Peyer's patch (tissue), 4 donors: ENCODE data around the gene RASA3. TPM values are rescaled to one million over a fixed set of nuclear protein-coding genes. Genes with fewer than 3 reads are reported as not detected.
"Not testable (repeated sequence)": the region's sequence is repeated elsewhere in the genome, so short reads cannot be mapped to it uniquely, and the experiment has no call there.

Experiments
- DNase-seq, 3 donors: peaks; one replicate each; pipeline ENCODE4 v3.0.0-alpha.2; 2017 to 2019
- H3K27ac ChIP-seq, 4 donors: fragments of 200-600 bp; sonication (generic); one replicate each; pipeline ENCODE4 v1.5.1; 2016 to 2019
- H3K27me3 ChIP-seq, 2 donors: fragments of 200-600 bp; sonication (generic); one replicate each; pipeline ENCODE4 v1.5.1; 2019
- H3K36me3 ChIP-seq, 3 donors: fragments of 200-600 bp; sonication (generic); one replicate each; pipeline ENCODE4 v1.5.1; 2016 to 2019
- H3K4me1 ChIP-seq, 4 donors: fragments of 200-600 bp; sonication (generic); one replicate each; pipeline ENCODE4 v1.5.1; 2016 to 2019
- H3K4me3 ChIP-seq, 4 donors: fragments of 200-600 bp; sonication (generic); 1 replicate in 3 of 4; 2 replicates in 1 of 4; pipeline ENCODE4 v1.5.1; 2016 to 2019; ENCODE audit warnings: mild to moderate bottlenecking in 1 of 4
- H3K9me3 ChIP-seq, 4 donors: fragments of 200-600 bp; sonication (generic); one replicate each; pipeline ENCODE4 v1.5.1; 2016 to 2019; ENCODE audit warnings: mild to moderate bottlenecking in 1 of 4
- POLR2A ChIP-seq, 2 donors: fragments of 450-650 bp; IDR thresholded peaks; one replicate each; pipeline ENCODE4 v1.5.1; 2017; ENCODE audit warnings: antibody characterized with exemption in 2 of 2, mild to moderate bottlenecking in 2 of 2, moderate library complexity in 2 of 2
- total RNA-seq, 4 donors: library from RNA; depleted of rRNA; stranded (reverse); fragments of >200 nt; gene quantifications; one replicate each; pipeline ENCODE4 v1.1.0, GENCODE V29; 2016
- TF ChIP-seq, protein P1 (sequence below), 6 experiments: fragments of 450-650 bp in 4 of 6; fragments of 200-600 bp in 2 of 6; sonication (generic) in 1 of 6; IDR thresholded peaks; one replicate each; pipeline ENCODE4 v1.5.1; 2017 to 2019; ENCODE audit warnings: antibody characterized with exemption in 6 of 6, mild to moderate bottlenecking in 3 of 6, moderate library complexity in 1 of 6

RASA3 gene
- total RNA-seq, 4 donors from 2014 or later = 3.5 to 41.3 (median 6.9) TPM

GRCh38 chr13:114101358-114102130 is 30.9 kb downstream of the RASA3 start:
- peak overlapping the region; percentile 22 to 59 (median 37) for H3K27ac ChIP-seq

DNA sequence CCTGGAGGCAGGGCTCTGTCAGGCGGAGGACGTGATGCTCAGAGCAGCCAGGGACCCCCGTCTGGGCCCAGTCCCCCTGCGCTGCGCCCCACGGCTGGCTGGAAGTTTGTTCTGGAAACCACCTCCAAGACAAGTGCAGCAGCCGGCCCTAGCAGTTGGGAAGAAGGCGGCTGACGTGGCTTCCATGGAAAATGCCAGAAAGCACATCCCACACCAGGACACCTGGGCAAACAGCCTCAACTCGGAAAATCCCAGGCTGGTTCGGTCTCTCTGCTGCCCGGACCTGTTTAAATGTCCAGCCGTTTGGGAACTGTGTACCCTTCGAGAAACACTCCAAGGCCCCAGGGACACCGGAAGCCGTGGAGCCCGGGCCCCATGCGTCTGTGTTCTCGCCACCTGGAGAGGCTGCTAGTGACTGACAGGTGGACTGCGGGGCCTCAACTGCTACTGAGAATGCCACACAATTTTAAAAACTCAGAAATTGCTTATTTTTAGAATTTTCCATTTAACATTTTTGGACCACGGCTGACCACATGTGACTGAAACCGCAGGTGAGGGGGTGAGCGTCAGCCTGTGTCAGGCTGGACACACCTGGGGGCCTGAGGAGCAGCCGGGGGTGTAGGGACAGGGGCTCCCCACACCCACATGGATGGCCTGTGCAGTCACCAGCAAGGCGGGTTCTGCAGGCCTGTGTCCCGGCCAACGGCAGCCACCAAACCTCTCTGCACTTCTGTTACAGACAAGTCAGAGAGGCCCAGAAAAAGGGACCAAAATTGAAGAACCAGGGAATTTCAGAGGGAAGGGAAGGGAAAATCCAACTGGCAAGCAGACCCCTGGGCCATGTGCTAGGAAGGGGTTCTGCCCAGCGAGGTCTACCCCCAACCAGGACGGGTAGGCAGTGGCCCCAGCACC is 31.7 kb downstream of the RASA3 start:
- Histone ChIP-seq H3K27ac (peak overlapping the region; percentile 22 to 60 (median 37)), H3K4me3 (no peak overlapping the region), H3K9me3 (no peaks in the 10 kb centered on the region), H3K36me3 (no peaks in the 10 kb centered on the region), H3K4me1 (peaks cover 0 to 11% (median 7%) of the 10 kb centered on the region in 4 donors), H3K27me3 (no peaks in the 10 kb centered on the region)
- TF ChIP-seq POLR2A (IDR thresholded peaks at IDR 0.05) = no peak
- TF ChIP-seq, protein P1, sequence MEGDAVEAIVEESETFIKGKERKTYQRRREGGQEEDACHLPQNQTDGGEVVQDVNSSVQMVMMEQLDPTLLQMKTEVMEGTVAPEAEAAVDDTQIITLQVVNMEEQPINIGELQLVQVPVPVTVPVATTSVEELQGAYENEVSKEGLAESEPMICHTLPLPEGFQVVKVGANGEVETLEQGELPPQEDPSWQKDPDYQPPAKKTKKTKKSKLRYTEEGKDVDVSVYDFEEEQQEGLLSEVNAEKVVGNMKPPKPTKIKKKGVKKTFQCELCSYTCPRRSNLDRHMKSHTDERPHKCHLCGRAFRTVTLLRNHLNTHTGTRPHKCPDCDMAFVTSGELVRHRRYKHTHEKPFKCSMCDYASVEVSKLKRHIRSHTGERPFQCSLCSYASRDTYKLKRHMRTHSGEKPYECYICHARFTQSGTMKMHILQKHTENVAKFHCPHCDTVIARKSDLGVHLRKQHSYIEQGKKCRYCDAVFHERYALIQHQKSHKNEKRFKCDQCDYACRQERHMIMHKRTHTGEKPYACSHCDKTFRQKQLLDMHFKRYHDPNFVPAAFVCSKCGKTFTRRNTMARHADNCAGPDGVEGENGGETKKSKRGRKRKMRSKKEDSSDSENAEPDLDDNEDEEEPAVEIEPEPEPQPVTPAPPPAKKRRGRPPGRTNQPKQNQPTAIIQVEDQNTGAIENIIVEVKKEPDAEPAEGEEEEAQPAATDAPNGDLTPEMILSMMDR (IDR thresholded peaks at IDR 0.05) = no peak
- peak in 2 of 3 donors; percentile 36 to 51 for DNase-seq

More at GRCh38 chr13:114101358-114102130, 30.9 kb downstream of the RASA3 start:
- Histone ChIP-seq H3K36me3 (no peaks in the 10 kb centered on the region), H3K4me3 (no peak overlapping the region), H3K4me1 (peaks cover 0 to 11% (median 7%) of the 10 kb centered on the region in 4 donors), H3K9me3 (no peaks in the 10 kb centered on the region), H3K27me3 (no peaks in the 10 kb centered on the region)
- peak in 2 of 3 donors; percentile 47 for DNase-seq
- no peak for TF ChIP-seq POLR2A (IDR thresholded peaks at IDR 0.05)
- TF ChIP-seq, protein P1 (IDR thresholded peaks at IDR 0.05) = no peak

DNA sequence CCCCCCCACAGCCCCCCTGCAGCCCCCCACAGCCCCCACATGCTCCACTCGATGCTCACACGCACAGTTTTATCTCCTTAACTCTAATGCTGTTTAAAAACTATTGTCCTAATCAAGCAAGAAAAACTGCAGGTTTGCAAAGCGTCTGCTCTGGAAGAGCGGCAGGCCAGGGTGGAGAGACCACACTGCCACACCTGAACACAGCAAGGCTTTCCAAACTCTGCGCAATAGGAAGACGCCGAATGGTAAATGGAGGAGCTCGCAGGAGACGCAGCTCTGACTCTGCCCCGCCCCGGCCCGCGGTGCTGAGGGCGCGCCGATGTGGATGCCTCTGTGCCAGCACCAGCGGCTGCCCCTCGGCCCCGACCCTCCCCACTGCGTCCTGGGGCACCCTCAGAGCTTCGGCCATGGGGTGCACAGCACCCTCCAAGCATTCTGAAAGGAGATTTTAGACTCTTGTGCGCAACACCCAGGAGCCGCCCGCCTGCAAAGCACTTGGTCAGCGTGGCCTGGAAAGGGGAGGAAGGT is 32.4 kb downstream of the RASA3 start:
- DNase-seq = peak in 2 of 3 donors; percentile 42 to 46
- Histone ChIP-seq H3K9me3 (no peaks in the 10 kb centered on the region), H3K4me1 (peaks cover 0 to 11% (median 7%) of the 10 kb centered on the region in 4 donors), H3K4me3 (no peak overlapping the region), H3K36me3 (no peaks in the 10 kb centered on the region), H3K27ac (peak overlapping the region in 2 of 4 donors; percentile 16 to 60), H3K27me3 (no peaks in the 10 kb centered on the region)
- TF ChIP-seq, protein P1 (IDR thresholded peaks at IDR 0.05) = no peak

GRCh38 chr13:114099191-114099590 is 33.2 kb downstream of the RASA3 start:
- Histone ChIP-seq H3K36me3 (no peaks in the 10 kb centered on the region), H3K27ac (peak overlapping the region in 3 of 4 donors; percentile 46 to 66 (median 57)), H3K4me1 (peaks cover 0 to 11% (median 7%) of the 10 kb centered on the region in 4 donors), H3K9me3 (no peaks in the 10 kb centered on the region), H3K4me3 (no peak overlapping the region), H3K27me3 (no peaks in the 10 kb centered on the region)
- TF ChIP-seq POLR2A (IDR thresholded peaks at IDR 0.05) = no peak
- TF ChIP-seq, protein P1 (IDR thresholded peaks at IDR 0.05) = no peak
- DNase-seq = peak in 2 of 3 donors; percentile 58 to 59

DNA sequence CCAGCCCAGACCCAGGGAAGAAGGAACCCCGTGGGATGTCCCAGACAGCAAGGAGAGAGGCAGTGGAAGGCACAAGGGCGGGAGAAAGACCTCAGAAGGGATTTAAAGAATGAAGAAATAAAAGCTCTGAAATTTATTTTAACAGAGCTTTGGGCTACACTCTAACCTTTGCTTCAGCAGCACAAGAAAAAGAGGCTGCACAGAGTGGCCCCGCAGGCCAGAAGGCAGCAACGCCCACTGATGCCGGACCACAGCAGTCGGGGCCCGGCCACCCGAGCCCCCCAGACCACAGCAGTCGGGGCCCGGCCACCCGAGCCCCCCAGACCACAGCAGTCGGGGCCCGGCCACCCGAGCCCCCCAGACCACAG is 33.8 kb downstream of the RASA3 start:
- H3K9me3 ChIP-seq, DNase-seq, H3K27me3 ChIP-seq, H3K36me3 ChIP-seq, H3K4me3 ChIP-seq: not testable (repeated sequence)
- Histone ChIP-seq H3K27ac (peak overlapping the region in 3 of 4 donors; percentile 46 to 66 (median 57)), H3K4me1 (peaks cover 0 to 11% (median 7%) of the 10 kb centered on the region in 4 donors)
